B cell (primary cell): Measurements from ENCODE around the gene OR1E2. TPM values are rescaled to one million over a fixed set of nuclear protein-coding genes. Genes with fewer than 3 reads are reported as not detected.
"Not testable (repeated sequence)": the region's sequence is repeated elsewhere in the genome, so short reads cannot be mapped to it uniquely, and the experiment has no call there.

Experiments
- ATAC-seq: fragments of 200-7000 bp; cut with Tn5 transposase; one replicate; pipeline ENCODE4 v1.10.0; 2021; ENCODE audit warnings: low read depth, mild to moderate bottlenecking, moderate number of reproducible peaks, moderate library complexity
- CTCF ChIA-PET: fragments of 350-600 bp; sonication (Branson Sonifier 250); formaldehyde crosslinking; loops from one replicate; lab custom pipeline; 2021; ENCODE audit warnings: antibody characterized with exemption, inconsistent platforms; lab: Charles Lee
- POLR2A ChIA-PET: fragments of 350-600 bp; sonication (Branson Sonifier 250); formaldehyde crosslinking; loops from one replicate; lab custom pipeline; 2021; ENCODE audit warnings: antibody characterized with exemption; lab: Charles Lee
- DNase-seq: peaks from one replicate; pipeline ENCODE4 v3.0.0; 2013
- H2AFZ ChIP-seq: 2 replicates; pipeline ENCODE4 v1.6.1; 2012; ENCODE audit warnings: mild to moderate bottlenecking, low read depth, low read length; ENCODE audit not compliant: insufficient read depth, poor library complexity, severe bottlenecking
- H3K27ac ChIP-seq, 2 donors: 1 replicate in 1 of 2; 2 replicates in 1 of 2; pipeline ENCODE4 v1.5.1; 2012 to 2013; ENCODE audit warnings: low read length in 2 of 2, mild to moderate bottlenecking in 2 of 2, moderate library complexity in 1 of 2
- H3K27me3 ChIP-seq, 4 experiments: fragments of 200-600 bp in 1 of 4; sonication (generic) in 1 of 4; replicated peaks in 1 of 4; 1 replicate in 2 of 4; 2 replicates in 2 of 4; pipeline versions ENCODE4 v1.6.1 to v1.7.0; 2013 to 2016; ENCODE audit warnings: low read length in 3 of 4, mild to moderate bottlenecking in 2 of 4, mixed read lengths in 1 of 4, moderate library complexity in 1 of 4; ENCODE audit not compliant: insufficient read depth in 4 of 4, control insufficient read depth in 3 of 4; ENCODE audit errors: control extremely low read depth in 1 of 4
- H3K36me3 ChIP-seq, 2 experiments: replicated peaks in 1 of 2; 1 replicate in 1 of 2; 2 replicates in 1 of 2; pipeline versions ENCODE4 v1.6.1 to v1.7.1; 2013; ENCODE audit warnings: low read length in 1 of 2; ENCODE audit not compliant: insufficient read depth in 2 of 2, control insufficient read depth in 1 of 2; ENCODE audit errors: control extremely low read depth in 1 of 2, extremely low read depth in 1 of 2
- H3K4me1 ChIP-seq, 2 donors: fragments of 200-600 bp in 1 of 2; sonication (generic) in 1 of 2; 1 replicate in 1 of 2; 2 replicates in 1 of 2; pipeline versions ENCODE4 v1.5.1 to v1.6.1; 2013 to 2017; ENCODE audit warnings: low read length in 2 of 2; ENCODE audit not compliant: control insufficient read depth in 2 of 2, insufficient read depth in 2 of 2
- H3K4me2 ChIP-seq: replicated peaks from 2 replicates; pipeline ENCODE3; 2012; ENCODE audit warnings: mild to moderate bottlenecking, low read depth, low read length; ENCODE audit not compliant: poor library complexity, severe bottlenecking
- H3K4me3 ChIP-seq, 5 experiments: fragments of 200-600 bp in 1 of 5; sonication (generic) in 1 of 5; 1 replicate in 3 of 5; 2 replicates in 2 of 5; pipeline versions ENCODE4 v1.5.1 to v1.7.0; 2011 to 2016; ENCODE audit warnings: low read length in 4 of 5, mild to moderate bottlenecking in 4 of 5, low read depth in 2 of 5, control low read depth in 1 of 5, moderate library complexity in 1 of 5; ENCODE audit not compliant: insufficient read depth in 1 of 5; ENCODE audit errors: control extremely low read depth in 1 of 5, extremely low read depth in 1 of 5
- H3K79me2 ChIP-seq: fragments of 200-600 bp; sonication (generic); one replicate; pipeline ENCODE4 v1.6.0; 2016; ENCODE audit warnings: low read length; ENCODE audit not compliant: control insufficient read depth, insufficient read depth
- H3K9ac ChIP-seq: fragments of 200-600 bp; sonication (generic); 2 replicates; pipeline ENCODE4 v1.6.1; 2017; ENCODE audit warnings: mild to moderate bottlenecking, low read length, moderate library complexity
- H3K9me3 ChIP-seq, 3 donors: one replicate each; pipeline versions ENCODE4 v1.6.1 to v1.7.1; 2013; ENCODE audit warnings: low read length in 2 of 3; ENCODE audit not compliant: control insufficient read depth in 2 of 3, insufficient read depth in 1 of 3; ENCODE audit errors: control extremely low read depth in 1 of 3
- H4K20me1 ChIP-seq: 2 replicates; pipeline ENCODE4 v1.6.0; 2012; ENCODE audit warnings: mild to moderate bottlenecking, low read length; ENCODE audit not compliant: insufficient read depth, control insufficient read depth, poor library complexity, severe bottlenecking
- H3K27ac Mint-ChIP-seq: one replicate; pipeline ENCODE4 v1.8.0; 2021; ENCODE audit warnings: mixed read lengths
- H3K27me3 Mint-ChIP-seq: one replicate; pipeline ENCODE4 v1.8.0; 2021; ENCODE audit warnings: mixed read lengths
- H3K4me1 Mint-ChIP-seq: one replicate; pipeline ENCODE4 v1.8.0; 2021; ENCODE audit warnings: mixed read lengths
- H3K4me3 Mint-ChIP-seq: one replicate; pipeline ENCODE4 v1.8.0; 2021; ENCODE audit warnings: mixed read lengths
- H3K9me3 Mint-ChIP-seq: one replicate; pipeline ENCODE4 v1.8.0; 2022; ENCODE audit warnings: mixed read lengths; ENCODE audit not compliant: insufficient read depth
- EZH2 ChIP-seq: IDR thresholded peaks from 2 replicates; pipeline ENCODE4 v1.6.1; 2012; ENCODE audit warnings: borderline replicate concordance, low read depth, mild to moderate bottlenecking, moderate library complexity, low read length; ENCODE audit not compliant: insufficient read depth, poor library complexity, severe bottlenecking
- WGBS: methylation state at CpG from one replicate; pipeline ENCODE4 v1.1.5; 2013; ENCODE audit warnings: missing lambda C conversion rate; ENCODE audit not compliant: insufficient coverage; 5-methylcytosine and 5-hydroxymethylcytosine counted together
- intact Hi-C: fragments of 100-400 bp; cut with micrococcal nuclease; formaldehyde crosslinking; loops from one replicate; pipeline ENCODE4 v1.10.0; 2022
- polyA plus RNA-seq: library from polyadenylated mRNA; depleted of rRNA; stranded (reverse); fragments of >200 nt; gene quantifications from 2 replicates; pipeline ENCODE4 v1.2.3, GENCODE V29; 2012
- total RNA-seq, 2 donors: library from RNA; stranded (reverse); fragments of 120-200 nt in 1 of 2; gene quantifications; 1 replicate in 1 of 2; 2 replicates in 1 of 2; pipeline versions ENCODE4 v1.2.3 to v1.2.4, GENCODE V29; 2013 to 2022
- TF ChIP-seq, protein P1 (sequence below): fragments of 200-600 bp; IDR thresholded peaks from one replicate; pipeline ENCODE4 v1.8.0; 2022; ENCODE audit warnings: antibody characterized with exemption, mild to moderate bottlenecking

OR1E2 gene
- total and polyA plus RNA-seq, 2 donors (not counting 1 experiment from before 2014, with no cell fraction given): not detected

DNA sequence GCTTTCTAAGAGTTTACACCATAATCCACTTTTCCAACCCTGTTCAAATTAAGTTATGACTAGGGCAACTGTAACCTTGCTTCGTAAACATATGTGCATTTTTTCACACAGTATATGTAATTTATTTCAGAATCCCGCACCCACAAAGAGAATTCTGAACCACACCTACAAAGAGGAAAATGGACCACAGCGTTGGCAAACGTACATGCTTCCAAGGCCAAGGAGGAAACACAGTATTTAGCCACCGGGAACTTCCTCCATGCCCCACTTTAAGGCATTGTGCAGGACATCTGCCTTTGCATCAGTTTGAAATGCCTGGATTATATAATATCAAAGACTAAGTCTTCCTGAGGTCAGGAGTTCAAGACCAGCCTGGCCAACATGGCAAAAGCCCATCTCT, 35.9 kb upstream of the OR1E2 start:
- DNase-seq (no peak), ATAC-seq (no peak)
- Histone ChIP-seq H3K79me2 (no peaks in the 10 kb centered on the region), H3K9me3 (peaks cover 0 to 3% (median 0%) of the 10 kb centered on the region in 3 donors), H3K4me2 (no peak overlapping the region), H3K4me1 (no peaks in the 10 kb centered on the region), H4K20me1 (no peaks in the 10 kb centered on the region), H3K27me3 (no peaks in the 10 kb centered on the region), H2AFZ (no peak overlapping the region), H3K27ac (no peak overlapping the region), H3K9ac (no peak overlapping the region), H3K36me3 (no peaks in the 10 kb centered on the region), H3K4me3 (no peak overlapping the region)
- CTCF ChIA-PET: no interaction called here
- TF ChIP-seq, protein P1, sequence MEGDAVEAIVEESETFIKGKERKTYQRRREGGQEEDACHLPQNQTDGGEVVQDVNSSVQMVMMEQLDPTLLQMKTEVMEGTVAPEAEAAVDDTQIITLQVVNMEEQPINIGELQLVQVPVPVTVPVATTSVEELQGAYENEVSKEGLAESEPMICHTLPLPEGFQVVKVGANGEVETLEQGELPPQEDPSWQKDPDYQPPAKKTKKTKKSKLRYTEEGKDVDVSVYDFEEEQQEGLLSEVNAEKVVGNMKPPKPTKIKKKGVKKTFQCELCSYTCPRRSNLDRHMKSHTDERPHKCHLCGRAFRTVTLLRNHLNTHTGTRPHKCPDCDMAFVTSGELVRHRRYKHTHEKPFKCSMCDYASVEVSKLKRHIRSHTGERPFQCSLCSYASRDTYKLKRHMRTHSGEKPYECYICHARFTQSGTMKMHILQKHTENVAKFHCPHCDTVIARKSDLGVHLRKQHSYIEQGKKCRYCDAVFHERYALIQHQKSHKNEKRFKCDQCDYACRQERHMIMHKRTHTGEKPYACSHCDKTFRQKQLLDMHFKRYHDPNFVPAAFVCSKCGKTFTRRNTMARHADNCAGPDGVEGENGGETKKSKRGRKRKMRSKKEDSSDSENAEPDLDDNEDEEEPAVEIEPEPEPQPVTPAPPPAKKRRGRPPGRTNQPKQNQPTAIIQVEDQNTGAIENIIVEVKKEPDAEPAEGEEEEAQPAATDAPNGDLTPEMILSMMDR: no peak
- TF ChIP-seq EZH2: no peak
- no peak overlapping the region for H3K27ac Mint-ChIP-seq
- intact Hi-C loops: no loop called here
- no peak overlapping the region for H3K4me3 Mint-ChIP-seq
- H3K4me1 Mint-ChIP-seq: no peaks in the 10 kb centered on the region
- WGBS: 81% methylated on average over 3 of the region's 5 CpGs
- H3K27me3 Mint-ChIP-seq: peaks cover 8% of the 10 kb centered on the region
- H3K9me3 Mint-ChIP-seq: no peaks in the 10 kb centered on the region
- POLR2A ChIA-PET: no interaction called here

DNA sequence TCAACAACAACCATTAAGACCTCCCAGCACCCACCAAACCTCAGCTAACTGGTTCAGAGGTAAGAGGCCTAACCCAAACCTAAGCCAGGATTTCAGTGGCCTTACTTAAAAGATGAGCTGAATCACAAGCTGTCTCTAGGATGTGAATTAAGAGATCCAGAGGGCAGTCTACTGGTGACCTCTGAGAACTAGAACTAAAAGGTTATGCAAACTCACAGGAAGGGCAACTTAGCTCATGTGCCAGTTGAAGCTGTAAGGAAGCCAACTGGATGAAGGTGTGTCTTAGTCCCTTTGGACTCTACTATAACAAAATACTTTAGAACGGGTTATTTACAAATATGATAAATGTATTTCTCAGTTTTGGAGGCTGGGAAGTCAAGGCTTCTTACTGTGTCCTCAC, 32.7 kb upstream of the OR1E2 start:
- CTCF ChIA-PET, H2AFZ ChIP-seq, H3K4me3 ChIP-seq, H3K4me2 ChIP-seq, H3K9ac ChIP-seq, H3K9me3 ChIP-seq, H3K4me1 Mint-ChIP-seq, H3K4me3 Mint-ChIP-seq, H3K4me1 ChIP-seq, intact Hi-C loops, H3K9me3 Mint-ChIP-seq, H3K27ac Mint-ChIP-seq, POLR2A ChIA-PET, H4K20me1 ChIP-seq, H3K79me2 ChIP-seq, H3K27me3 ChIP-seq, DNase-seq, H3K27me3 Mint-ChIP-seq, H3K36me3 ChIP-seq, ATAC-seq, H3K27ac ChIP-seq: not testable (repeated sequence)
- WGBS: no CpG with 5 or more reads among the region's 1 CpG
